Heart right ventricle (tissue), 16 donors: Measurements from ENCODE around the gene MS4A10. TPM values are rescaled to one million over a fixed set of nuclear protein-coding genes. Genes with fewer than 3 reads are reported as not detected.

Experiments used
- ATAC-seq, 8 donors: fragments of 200-7000 bp; cut with Tn5 transposase; one replicate each; pipeline ENCODE4 v1.9.1; 2020; ENCODE audit warnings: mild to moderate bottlenecking in 8 of 8, moderate library complexity in 8 of 8, moderate number of reproducible peaks in 1 of 8
- DNase-seq, 2 donors: peaks; one replicate each; pipeline ENCODE4 v3.0.0-alpha.2; 2020
- H3K27ac ChIP-seq, 10 donors: fragments of 200-600 bp; sonication (generic) in 2 of 10; one replicate each; pipeline versions ENCODE4 v1.5.0 to v1.8.0; 2020 to 2022; ENCODE audit warnings: mild to moderate bottlenecking in 3 of 10
- H3K27me3 ChIP-seq, 7 donors: fragments of 200-600 bp; one replicate each; pipeline ENCODE4 v1.8.0; 2021 to 2022; ENCODE audit warnings: mild to moderate bottlenecking in 2 of 7
- H3K36me3 ChIP-seq, 9 donors: fragments of 200-600 bp; sonication (generic) in 1 of 9; one replicate each; pipeline versions ENCODE4 v1.5.0 to v1.8.0; 2020 to 2022; ENCODE audit warnings: mild to moderate bottlenecking in 2 of 9
- H3K4me1 ChIP-seq, 9 donors: fragments of 200-600 bp; sonication (generic) in 1 of 9; one replicate each; pipeline versions ENCODE4 v1.5.0 to v1.8.0; 2020 to 2022; ENCODE audit warnings: mild to moderate bottlenecking in 4 of 9
- H3K4me3 ChIP-seq, 10 donors: fragments of 200-600 bp; sonication (generic) in 2 of 10; one replicate each; pipeline versions ENCODE4 v1.5.0 to v1.8.0; 2020 to 2022; ENCODE audit warnings: mild to moderate bottlenecking in 7 of 10, moderate library complexity in 2 of 10
- H3K9me3 ChIP-seq, 11 donors: fragments of 200-600 bp in 10 of 11; sonication (generic) in 2 of 11; one replicate each; pipeline versions ENCODE4 v1.5.0 to v1.8.0; 2013 to 2022; ENCODE audit warnings: mild to moderate bottlenecking in 2 of 11, control low read depth in 1 of 11, moderate library complexity in 1 of 11
- whole genome bisulfite sequencing, 2 donors: extraction: QIAGEN DNeasy Blood & Tissue Kit; methylation state at CpG; one replicate each; pipeline ENCODE4 v1.1.7; 2013; ENCODE audit warnings: inconsistent platforms in 1 of 2; 5-methylcytosine and 5-hydroxymethylcytosine counted together
- intact Hi-C, 10 donors: fragments of 100-400 bp; cut with DNase I; formaldehyde crosslinking; loops; one replicate each; pipeline versions ENCODE4 v1.11.1 to v1.14.2; 2022
- polyA plus RNA-seq, 2 donors: library from polyadenylated mRNA; stranded (reverse); fragments of 200-250 nt; gene quantifications; one replicate each; pipeline ENCODE4 v1.2.3, GENCODE V29; 2013
- total RNA-seq, 10 donors: library from RNA; stranded (reverse); fragmentation: NEBNext Ultra II Directional in 3 of 10; extraction: Animal tissue kit (Norgen Biotek cat#: 25700) in 3 of 10; gene quantifications; one replicate each; pipeline versions ENCODE4 v1.2.1 to v1.2.4, GENCODE V29; 2021 to 2023
- TF ChIP-seq, protein P1 (sequence below), 9 donors: fragments of 200-600 bp; sonication (generic) in 2 of 9; IDR thresholded peaks; one replicate each; pipeline versions ENCODE4 v1.5.0 to v1.8.0; 2021 to 2022; ENCODE audit warnings: antibody characterized with exemption in 9 of 9, mild to moderate bottlenecking in 5 of 9, moderate library complexity in 1 of 9
- donor health status: Arrhythmogenic right ventricular cardiomyopathy.
- donor health status: ischemic (EF 13 %, LVEDD 7.1; RV severe dilation, severe dysfunction).
- donor health status: healthy with polysubstance abuse.
- donor health status: DM: no; HTN: yes; CAD: no.
- donor health status: DM: no; HTN: no; CAD: no.
- donor health status: ischemic (EF 25% LVEDD 6.9; RV normal size, moderate dysfunction).
- donor health status: ischemic (EF 25% LVEDD 5.7; RV mildly dilated, moderate dysfunction).
- donor health status: healthy.
- donor health status: DM: yes; HTN: yes; CAD: no.
- donor health status: Ischemic cardiomyopathy.
- donor health status: ischemic (EF 35%, LVEDD 5.7; RV mildly dilated, moderate dysfunction).
- donor health status: nonischemic (EF 11% LVEDD 7.7; RV severe dilation, severe dysfunction).
- donor health status: DM: yes; HTN: yes; CAD: no.
- donor health status: PGD.
- donor health status: ischemic (EF 29% LVEDD 5.4; RV normal size, mild dysfunction).
- donor health status: nonischemic (EF 23%, LVEDD 6.1; RV moderate dilation, normal function).

The MS4A10 gene
- total and polyA plus RNA-seq, 12 donors = not detected

DNA sequence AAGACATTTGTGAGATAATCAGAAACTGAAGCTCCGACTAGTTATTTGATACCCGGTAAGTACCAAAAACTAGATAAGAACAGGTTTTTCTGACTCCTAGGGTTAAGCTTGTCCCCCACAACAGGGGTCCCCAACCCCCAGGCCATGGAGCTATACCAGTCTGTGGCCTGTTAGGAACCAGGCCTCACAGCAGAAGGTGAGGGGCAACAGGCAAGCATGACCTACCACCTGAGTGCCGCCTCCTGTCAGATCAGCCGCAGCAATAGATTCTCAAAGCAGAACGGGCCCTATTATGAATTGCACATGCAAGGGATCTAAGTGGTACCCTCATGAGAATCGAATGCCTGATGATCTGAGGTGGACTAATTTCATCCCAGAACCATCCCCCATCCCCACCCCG, 1.2 kb upstream of the MS4A10 start:
- Histone ChIP-seq H3K27ac (no peak overlapping the region), H3K9me3 (no peaks in the 10 kb centered on the region), H3K4me3 (no peak overlapping the region), H3K27me3 (no peaks in the 10 kb centered on the region), H3K36me3 (no peaks in the 10 kb centered on the region), H3K4me1 (peaks cover 4 to 32% (median 20%) of the 10 kb centered on the region in 9 donors)
- 91 to 93% methylated on average over 7 of the region's 7 CpGs for WGBS, 2 donors
- TF ChIP-seq, protein P1, sequence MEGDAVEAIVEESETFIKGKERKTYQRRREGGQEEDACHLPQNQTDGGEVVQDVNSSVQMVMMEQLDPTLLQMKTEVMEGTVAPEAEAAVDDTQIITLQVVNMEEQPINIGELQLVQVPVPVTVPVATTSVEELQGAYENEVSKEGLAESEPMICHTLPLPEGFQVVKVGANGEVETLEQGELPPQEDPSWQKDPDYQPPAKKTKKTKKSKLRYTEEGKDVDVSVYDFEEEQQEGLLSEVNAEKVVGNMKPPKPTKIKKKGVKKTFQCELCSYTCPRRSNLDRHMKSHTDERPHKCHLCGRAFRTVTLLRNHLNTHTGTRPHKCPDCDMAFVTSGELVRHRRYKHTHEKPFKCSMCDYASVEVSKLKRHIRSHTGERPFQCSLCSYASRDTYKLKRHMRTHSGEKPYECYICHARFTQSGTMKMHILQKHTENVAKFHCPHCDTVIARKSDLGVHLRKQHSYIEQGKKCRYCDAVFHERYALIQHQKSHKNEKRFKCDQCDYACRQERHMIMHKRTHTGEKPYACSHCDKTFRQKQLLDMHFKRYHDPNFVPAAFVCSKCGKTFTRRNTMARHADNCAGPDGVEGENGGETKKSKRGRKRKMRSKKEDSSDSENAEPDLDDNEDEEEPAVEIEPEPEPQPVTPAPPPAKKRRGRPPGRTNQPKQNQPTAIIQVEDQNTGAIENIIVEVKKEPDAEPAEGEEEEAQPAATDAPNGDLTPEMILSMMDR (IDR thresholded peaks at IDR 0.05) = no peak
- ATAC-seq (no peak), DNase-seq (no peak)
- intact Hi-C loops = loop anchor here in 1 of 10 donors (5.0 kb wide), 1 partner anchor 108 kb away; no protein-coding TSS in a partner anchor

DNA sequence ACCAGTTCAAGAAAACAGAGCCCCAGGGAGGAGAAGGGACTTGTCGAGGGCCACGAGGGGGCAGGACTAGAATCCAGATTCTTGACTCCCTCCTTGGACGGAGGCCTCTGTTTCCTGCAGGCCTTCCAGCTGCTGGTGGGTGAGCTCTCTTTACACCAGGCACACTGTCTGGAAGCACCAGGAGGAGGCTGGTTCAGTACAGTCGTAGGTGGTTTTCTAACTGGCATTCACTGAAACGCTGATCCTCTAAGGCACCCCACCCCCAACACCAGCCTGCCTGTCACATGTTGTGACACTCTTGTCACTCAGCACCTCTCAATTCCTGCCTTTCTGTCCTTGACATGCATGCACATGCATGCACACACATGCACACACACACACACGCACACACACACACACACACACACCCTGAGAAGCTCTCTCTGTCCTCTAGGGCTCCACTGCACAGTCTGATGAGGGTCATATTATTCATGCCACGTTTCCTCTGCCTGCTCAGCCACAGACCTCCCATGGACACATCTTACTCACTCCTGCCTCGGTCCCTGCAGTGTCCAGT, 751 bp downstream of the MS4A10 start:
- peaks cover 4 to 32% (median 20%) of the 10 kb centered on the region in 9 donors for H3K4me1 ChIP-seq
- TF ChIP-seq, protein P1 (IDR thresholded peaks at IDR 0.05) = no peak
- H3K9me3 ChIP-seq = no peaks in the 10 kb centered on the region
- intact Hi-C loops = no loop called here
- no peaks in the 10 kb centered on the region for H3K27me3 ChIP-seq
- no peak overlapping the region for H3K27ac ChIP-seq
- peak in 3 of 8 donors; percentile 13 to 40 (median 13) for ATAC-seq
- 55 to 62% methylated on average over 8 of the region's 8 CpGs for WGBS, 2 donors
- H3K4me3 ChIP-seq = no peak overlapping the region
- no peaks in the 10 kb centered on the region for H3K36me3 ChIP-seq
- no peak for DNase-seq

DNA sequence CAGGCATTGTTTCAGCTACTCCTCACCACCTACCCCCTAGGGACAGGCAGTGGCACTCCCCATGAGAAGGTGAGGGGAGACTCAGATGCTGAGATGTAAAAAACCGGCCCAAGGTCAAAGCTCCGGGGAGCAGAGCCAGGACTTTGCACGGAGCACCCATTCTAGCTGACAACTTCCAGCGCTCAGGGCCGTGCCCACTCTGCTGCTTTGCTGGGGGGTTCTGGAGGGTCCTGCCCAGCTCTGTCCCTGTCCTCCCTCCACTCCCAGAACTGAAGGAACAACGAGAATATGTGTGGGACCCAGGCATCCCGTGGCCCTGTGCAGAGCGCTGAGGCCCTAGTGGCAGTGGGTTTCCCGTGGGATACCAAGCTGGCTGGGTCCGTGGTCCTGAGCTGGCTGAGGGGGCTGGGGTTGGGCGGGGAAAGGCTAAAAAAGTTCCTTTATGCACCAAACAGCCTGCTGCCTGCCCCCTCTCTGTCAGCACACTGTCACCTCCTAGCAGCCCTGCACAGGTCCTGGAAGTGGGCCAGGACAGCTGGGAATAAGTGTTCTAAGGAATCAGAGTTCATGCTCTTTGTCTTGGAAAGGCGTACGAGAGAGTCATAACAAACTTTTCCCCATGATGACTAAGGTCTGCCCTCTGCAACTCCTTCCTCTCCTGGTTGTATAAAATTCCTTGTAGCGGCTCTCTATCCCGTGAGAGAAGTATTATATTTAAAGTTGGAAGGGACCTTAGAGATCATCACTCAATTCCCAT, 1.9 kb downstream of the MS4A10 start:
- no peaks in the 10 kb centered on the region for H3K36me3 ChIP-seq
- TF ChIP-seq, protein P1 (IDR thresholded peaks at IDR 0.05) = peak in 1 of 9 donors; percentile 9
- intact Hi-C loops = no loop called here
- DNase-seq (peak; percentile 72 to 85), ATAC-seq (peak; percentile 69 to 89 (median 84))
- H3K9me3 ChIP-seq = peaks cover 0 to 6% (median 0%) of the 10 kb centered on the region in 11 donors
- no peaks in the 10 kb centered on the region for H3K27me3 ChIP-seq
- WGBS, 2 donors = 37% methylated on average over 15 of the region's 15 CpGs
- peak overlapping the region in 4 of 10 donors; percentile 26 to 52 (median 46) for H3K27ac ChIP-seq
- H3K4me1 ChIP-seq = peaks cover 4 to 32% (median 20%) of the 10 kb centered on the region in 9 donors
- no peak overlapping the region for H3K4me3 ChIP-seq

DNA sequence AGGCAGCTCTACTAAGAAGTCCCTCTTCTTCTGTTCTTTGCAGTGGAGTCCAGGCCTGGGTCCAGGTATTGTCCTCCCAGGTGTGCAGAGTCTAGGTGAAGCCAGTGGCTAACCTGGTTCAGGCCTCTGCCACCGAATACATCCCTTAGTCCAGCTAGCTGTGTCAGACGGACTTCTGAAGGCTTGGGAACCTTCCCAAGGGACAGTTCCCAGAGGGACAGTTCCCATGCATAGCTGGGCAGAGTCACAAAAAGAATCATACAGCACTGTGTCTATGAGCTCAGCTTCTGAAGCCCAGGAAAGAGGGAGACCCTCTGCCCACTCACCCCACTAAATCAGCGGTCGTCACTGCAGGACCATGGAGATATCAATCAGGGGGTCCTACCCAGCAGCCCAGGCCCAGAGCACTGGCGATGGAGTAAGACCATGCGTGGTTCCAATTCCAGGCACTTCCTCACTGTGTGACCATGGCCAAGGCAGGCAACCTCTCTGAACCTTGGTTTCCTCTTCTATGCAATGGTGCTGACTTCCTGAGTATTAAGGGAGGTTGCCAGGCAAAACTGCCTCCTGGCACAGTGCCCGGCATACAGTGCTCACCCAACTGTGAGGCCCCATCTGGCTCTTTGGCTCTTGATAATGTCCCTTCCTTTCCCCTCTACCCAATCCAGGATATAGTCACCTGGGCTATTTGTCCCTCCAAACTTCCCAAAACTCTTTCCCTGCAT, 3.4 kb downstream of the MS4A10 start:
- H3K9me3 ChIP-seq = peaks cover 0 to 6% (median 0%) of the 10 kb centered on the region in 11 donors
- TF ChIP-seq, protein P1 (IDR thresholded peaks at IDR 0.05) = no peak
- H3K27ac ChIP-seq = no peak overlapping the region
- intact Hi-C loops = no loop called here
- no peaks in the 10 kb centered on the region for H3K36me3 ChIP-seq
- H3K4me3 ChIP-seq = no peak overlapping the region
- peaks cover 0 to 5% (median 0%) of the 10 kb centered on the region in 7 donors for H3K27me3 ChIP-seq
- WGBS, 2 donors = 75 to 86% methylated on average over 7 of the region's 7 CpGs
- peaks cover 4 to 32% (median 20%) of the 10 kb centered on the region in 9 donors for H3K4me1 ChIP-seq
- DNase-seq = no peak
- no peak for ATAC-seq
